ENCODE measurements around the gene TMEM242. TPM values are rescaled to one million over a fixed set of nuclear protein-coding genes. Genes with fewer than 3 reads are reported as not detected.

The TMEM242 gene
- total and polyA plus RNA-seq, 2 donors (not counting 1 experiment from before 2014, with no cell fraction given) = 6.3 to 24.1 TPM

- no peak overlapping the region for H3K4me3 ChIP-seq (ENCODE audit: control extremely low read depth in 1 of 5, extremely low read depth in 1 of 5, insufficient read depth in 1 of 5, low read depth in 2 of 5, low read length in 4 of 5)
- H3K79me2 ChIP-seq (ENCODE audit: control insufficient read depth, insufficient read depth, low read length) = no peaks in the 10 kb centered on the region
- intact Hi-C loops (cut with micrococcal nuclease) = no loop called here
- no peak overlapping the region for H3K9ac ChIP-seq (ENCODE audit: low read length)
- no peak overlapping the region for H2AFZ ChIP-seq (ENCODE audit: insufficient read depth, low read depth, low read length, poor library complexity, severe bottlenecking)
- Mint-ChIP-seq H3K4me3 (no peak overlapping the region), H3K27me3 (peaks cover 12% of the 10 kb centered on the region), H3K4me1 (no peaks in the 10 kb centered on the region), H3K9me3 (ENCODE audit: insufficient read depth) (no peaks in the 10 kb centered on the region), H3K27ac (no peak overlapping the region)
- 92% methylated on average over 8 of the region's 9 CpGs for WGBS (ENCODE audit: insufficient coverage)
- POLR2A ChIA-PET = no interaction called here
- no peaks in the 10 kb centered on the region for H3K36me3 ChIP-seq (replicated peaks in 1 of 2; ENCODE audit: control extremely low read depth in 1 of 2, control insufficient read depth in 1 of 2, extremely low read depth in 1 of 2, insufficient read depth in 2 of 2, low read length in 1 of 2)
- H3K27me3 ChIP-seq (replicated peaks in 1 of 4; ENCODE audit: control extremely low read depth in 1 of 4, control insufficient read depth in 3 of 4, insufficient read depth in 4 of 4, low read length in 3 of 4) = no peaks in the 10 kb centered on the region
- no peak overlapping the region for H3K27ac ChIP-seq (ENCODE audit: low read length in 2 of 2)
- CTCF ChIA-PET = no interaction called here
- TF ChIP-seq, protein P1, sequence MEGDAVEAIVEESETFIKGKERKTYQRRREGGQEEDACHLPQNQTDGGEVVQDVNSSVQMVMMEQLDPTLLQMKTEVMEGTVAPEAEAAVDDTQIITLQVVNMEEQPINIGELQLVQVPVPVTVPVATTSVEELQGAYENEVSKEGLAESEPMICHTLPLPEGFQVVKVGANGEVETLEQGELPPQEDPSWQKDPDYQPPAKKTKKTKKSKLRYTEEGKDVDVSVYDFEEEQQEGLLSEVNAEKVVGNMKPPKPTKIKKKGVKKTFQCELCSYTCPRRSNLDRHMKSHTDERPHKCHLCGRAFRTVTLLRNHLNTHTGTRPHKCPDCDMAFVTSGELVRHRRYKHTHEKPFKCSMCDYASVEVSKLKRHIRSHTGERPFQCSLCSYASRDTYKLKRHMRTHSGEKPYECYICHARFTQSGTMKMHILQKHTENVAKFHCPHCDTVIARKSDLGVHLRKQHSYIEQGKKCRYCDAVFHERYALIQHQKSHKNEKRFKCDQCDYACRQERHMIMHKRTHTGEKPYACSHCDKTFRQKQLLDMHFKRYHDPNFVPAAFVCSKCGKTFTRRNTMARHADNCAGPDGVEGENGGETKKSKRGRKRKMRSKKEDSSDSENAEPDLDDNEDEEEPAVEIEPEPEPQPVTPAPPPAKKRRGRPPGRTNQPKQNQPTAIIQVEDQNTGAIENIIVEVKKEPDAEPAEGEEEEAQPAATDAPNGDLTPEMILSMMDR (IDR thresholded peaks at IDR 0.05) = no peak
- no peak for TF ChIP-seq EZH2 (IDR thresholded peaks at IDR 0.05; ENCODE audit: borderline replicate concordance, insufficient read depth, low read depth, low read length, poor library complexity, severe bottlenecking)
- H3K9me3 ChIP-seq (ENCODE audit: control extremely low read depth in 1 of 3, control insufficient read depth in 2 of 3, insufficient read depth in 1 of 3, low read length in 2 of 3) = no peaks in the 10 kb centered on the region
- DNase-seq (no peak), ATAC-seq (ENCODE audit: low read depth) (no peak)
- no peaks in the 10 kb centered on the region for H3K4me1 ChIP-seq (ENCODE audit: control insufficient read depth in 2 of 2, insufficient read depth in 2 of 2, low read length in 2 of 2)
- no peaks in the 10 kb centered on the region for H4K20me1 ChIP-seq (ENCODE audit: control insufficient read depth, insufficient read depth, low read length, poor library complexity, severe bottlenecking)
- no peak overlapping the region for H3K4me2 ChIP-seq (replicated peaks; ENCODE audit: low read depth, low read length, poor library complexity, severe bottlenecking)
Measured at GRCh38 chr6:157259443-157259842, 63.9 kb downstream of the TMEM242 start.

- Histone ChIP-seq H3K27ac (ENCODE audit: low read length in 2 of 2) (no peak overlapping the region), H4K20me1 (ENCODE audit: control insufficient read depth, insufficient read depth, low read length, poor library complexity, severe bottlenecking) (no peaks in the 10 kb centered on the region), H3K4me1 (ENCODE audit: control insufficient read depth in 2 of 2, insufficient read depth in 2 of 2, low read length in 2 of 2) (no peaks in the 10 kb centered on the region), H3K9ac (ENCODE audit: low read length) (no peak overlapping the region), H3K27me3 (replicated peaks in 1 of 4; ENCODE audit: control extremely low read depth in 1 of 4, control insufficient read depth in 3 of 4, insufficient read depth in 4 of 4, low read length in 3 of 4) (no peaks in the 10 kb centered on the region), H3K4me3 (ENCODE audit: control extremely low read depth in 1 of 5, extremely low read depth in 1 of 5, insufficient read depth in 1 of 5, low read depth in 2 of 5, low read length in 4 of 5) (no peak overlapping the region), H3K9me3 (ENCODE audit: control extremely low read depth in 1 of 3, control insufficient read depth in 2 of 3, insufficient read depth in 1 of 3, low read length in 2 of 3) (no peaks in the 10 kb centered on the region), H3K79me2 (ENCODE audit: control insufficient read depth, insufficient read depth, low read length) (no peaks in the 10 kb centered on the region), H2AFZ (ENCODE audit: insufficient read depth, low read depth, low read length, poor library complexity, severe bottlenecking) (no peak overlapping the region), H3K36me3 (replicated peaks in 1 of 2; ENCODE audit: control extremely low read depth in 1 of 2, control insufficient read depth in 1 of 2, extremely low read depth in 1 of 2, insufficient read depth in 2 of 2, low read length in 1 of 2) (no peaks in the 10 kb centered on the region), H3K4me2 (replicated peaks; ENCODE audit: low read depth, low read length, poor library complexity, severe bottlenecking) (no peak overlapping the region)
- WGBS (ENCODE audit: insufficient coverage) = 87% methylated on average over 7 of the region's 11 CpGs
- ATAC-seq (ENCODE audit: low read depth) = no peak
- intact Hi-C loops (cut with micrococcal nuclease) = no loop called here
- ChIA-PET POLR2A (no interaction called here), CTCF (no interaction called here)
- H3K4me3 Mint-ChIP-seq = no peak overlapping the region
- TF ChIP-seq EZH2 (IDR thresholded peaks at IDR 0.05; ENCODE audit: borderline replicate concordance, insufficient read depth, low read depth, low read length, poor library complexity, severe bottlenecking) = no peak
- TF ChIP-seq, protein P1 (IDR thresholded peaks at IDR 0.05) = no peak
- H3K27me3 Mint-ChIP-seq = peaks cover 16% of the 10 kb centered on the region
- DNase-seq = no peak
- H3K4me1 Mint-ChIP-seq = no peaks in the 10 kb centered on the region
- no peak overlapping the region for H3K27ac Mint-ChIP-seq
- H3K9me3 Mint-ChIP-seq (ENCODE audit: insufficient read depth) = no peaks in the 10 kb centered on the region
Measured at GRCh38 chr6:157258878-157259277, 64.4 kb downstream of the TMEM242 start.
